H1 (cell line): ENCODE results near the gene THRB. TPM values are rescaled to one million over a fixed set of nuclear protein-coding genes. Genes with fewer than 3 reads are reported as not detected.

Experiments
- CTCF ChIA-PET: fragments of 300-600 bp; sonication (Branson Sonifier 250); formaldehyde crosslinking; loops from one replicate; lab custom pipeline; 2021; ENCODE audit not compliant: partially characterized antibody; lab: Charles Lee
- POLR2A ChIA-PET: fragments of 300-600 bp; sonication (Branson Sonifier 250); formaldehyde crosslinking; loops from one replicate; lab custom pipeline; 2021; ENCODE audit warnings: inconsistent platforms; ENCODE audit not compliant: partially characterized antibody; lab: Charles Lee
- DNase-seq, 2 experiments: peaks; one replicate each; pipeline versions ENCODE4 v3.0.0 to v3.0.0-alpha.2; 2010 to 2022; ENCODE audit warnings: low spot score in 2 of 2, low read depth in 1 of 2, mixed read lengths in 1 of 2
- FAIRE-seq: peaks from 2 replicates; lab custom pipeline; 2011; peaks lifted over from hg19 to GRCh38; lab: Jason Lieb, UNC
- H2AFZ ChIP-seq: 2 replicates; pipeline ENCODE4 v1.8.1; 2012; ENCODE audit warnings: low read length, inconsistent platforms
- H2AK5ac ChIP-seq: 2 replicates; pipeline ENCODE4 v1.6.1; 2013; ENCODE audit warnings: low read depth, low read length
- H2BK120ac ChIP-seq: replicated peaks from 2 replicates; pipeline ENCODE3; 2013; ENCODE audit warnings: low read depth, low read length, inconsistent platforms
- H2BK12ac ChIP-seq: 2 replicates; pipeline ENCODE4 v1.6.1; 2013; ENCODE audit warnings: low read depth, low read length
- H2BK15ac ChIP-seq: 2 replicates; pipeline ENCODE4 v1.6.1; 2013; ENCODE audit warnings: low read length
- H2BK20ac ChIP-seq: 2 replicates; pipeline ENCODE4 v1.6.1; 2013; ENCODE audit warnings: low read length
- H2BK5ac ChIP-seq: 2 replicates; pipeline ENCODE4 v1.6.1; 2013; ENCODE audit warnings: low read depth, low read length
- H3K14ac ChIP-seq: 2 replicates; pipeline ENCODE4 v1.6.1; 2013; ENCODE audit warnings: inconsistent platforms; ENCODE audit not compliant: insufficient read length
- H3K18ac ChIP-seq: 2 replicates; pipeline ENCODE4 v1.6.1; 2013; ENCODE audit warnings: low read length; ENCODE audit errors: extremely low read depth
- H3K23ac ChIP-seq: 2 replicates; pipeline ENCODE4 v1.6.1; 2013; ENCODE audit warnings: inconsistent platforms; ENCODE audit not compliant: insufficient read length
- H3K23me2 ChIP-seq: 2 replicates; pipeline ENCODE4 v1.6.1; 2013; ENCODE audit warnings: low read depth, low read length
- H3K27ac ChIP-seq: 2 replicates; pipeline ENCODE4 v1.6.1; 2011; ENCODE audit warnings: low read depth, low read length, inconsistent platforms
- H3K27me3 ChIP-seq, 4 experiments: replicated peaks in 1 of 4; 1 replicate in 1 of 4; 2 replicates in 3 of 4; pipeline versions ENCODE4 v1.6.1 to v1.8.1; 2011 to 2013; ENCODE audit warnings: low read length in 3 of 4, mild to moderate bottlenecking in 3 of 4, inconsistent platforms in 2 of 4, mixed read lengths in 2 of 4, moderate library complexity in 1 of 4; ENCODE audit not compliant: control insufficient read depth in 3 of 4, insufficient read depth in 3 of 4; ENCODE audit errors: extremely low read depth in 1 of 4
- H3K36me3 ChIP-seq, 4 experiments: 2 replicates each; pipeline versions ENCODE4 v1.6.1 to v1.8.1; 2011 to 2013; ENCODE audit warnings: mild to moderate bottlenecking in 4 of 4, low read length in 3 of 4, moderate library complexity in 2 of 4, control low read depth in 1 of 4, inconsistent platforms in 1 of 4; ENCODE audit not compliant: insufficient read depth in 4 of 4, control insufficient read depth in 2 of 4
- H3K4ac ChIP-seq: replicated peaks from 2 replicates; pipeline ENCODE3; 2013; ENCODE audit warnings: low read length, low read depth, mixed read lengths, inconsistent platforms; ENCODE audit not compliant: insufficient read length
- H3K4me1 ChIP-seq, 4 experiments: replicated peaks in 1 of 4; 1 replicate in 1 of 4; 2 replicates in 3 of 4; pipeline versions ENCODE4 v1.6.1 to v1.8.1; 2011 to 2013; ENCODE audit warnings: low read length in 3 of 4, inconsistent platforms in 2 of 4, mixed read lengths in 1 of 4; ENCODE audit not compliant: insufficient read depth in 4 of 4, control insufficient read depth in 3 of 4
- H3K4me2 ChIP-seq, 2 experiments: 2 replicates each; pipeline versions ENCODE4 v1.6.1 to v1.8.1; 2011 to 2013; ENCODE audit warnings: low read depth in 2 of 2, low read length in 2 of 2, control low read depth in 1 of 2, inconsistent platforms in 1 of 2, mild to moderate bottlenecking in 1 of 2; ENCODE audit not compliant: insufficient read depth in 1 of 2
- H3K4me3 ChIP-seq, 4 experiments: fragments of 200-600, 300-600 bp in 1 of 4; sonication (generic), shearing (Covaris generic), sonication (Bioruptor Twin) in 1 of 4; 2 replicates each; pipeline versions ENCODE4 v1.5.1 to v1.8.1; 2011 to 2016; ENCODE audit warnings: low read length in 4 of 4, low read depth in 3 of 4, control low read depth in 2 of 4, inconsistent platforms in 2 of 4, mild to moderate bottlenecking in 2 of 4, mixed read lengths in 1 of 4, moderate library complexity in 1 of 4; ENCODE audit not compliant: insufficient read depth in 2 of 4; ENCODE audit errors: extremely low read depth in 1 of 4
- H3K56ac ChIP-seq: replicated peaks from 2 replicates; pipeline ENCODE3; 2013; ENCODE audit warnings: low read depth, mild to moderate bottlenecking, mixed read lengths, low read length, inconsistent platforms; ENCODE audit not compliant: insufficient read length
- H3K79me1 ChIP-seq: 2 replicates; pipeline ENCODE4 v1.6.1; 2013; ENCODE audit warnings: low read depth, low read length, control low read depth
- H3K79me2 ChIP-seq, 2 experiments: 2 replicates each; pipeline versions ENCODE4 v1.6.1 to v1.8.1; 2012 to 2013; ENCODE audit warnings: low read length in 2 of 2, mild to moderate bottlenecking in 2 of 2, inconsistent platforms in 1 of 2; ENCODE audit not compliant: insufficient read depth in 2 of 2, control insufficient read depth in 1 of 2
- H3K9ac ChIP-seq, 4 experiments: replicated peaks in 1 of 4; 1 replicate in 1 of 4; 2 replicates in 3 of 4; pipeline versions ENCODE4 v1.6.1 to v1.8.1; 2011 to 2013; ENCODE audit warnings: low read depth in 3 of 4, low read length in 3 of 4, control low read depth in 2 of 4, mild to moderate bottlenecking in 2 of 4, moderate library complexity in 2 of 4, inconsistent platforms in 1 of 4; ENCODE audit errors: extremely low read depth in 1 of 4
- H3K9me3 ChIP-seq, 2 experiments: 2 replicates each; pipeline versions ENCODE4 v1.6.1 to v1.8.1; 2012 to 2013; ENCODE audit warnings: mild to moderate bottlenecking in 2 of 2, moderate library complexity in 2 of 2, control low read depth in 1 of 2, inconsistent platforms in 1 of 2, low read depth in 1 of 2, low read length in 1 of 2, mixed read lengths in 1 of 2; ENCODE audit not compliant: insufficient read depth in 2 of 2
- H4K20me1 ChIP-seq, 2 experiments: replicated peaks in 1 of 2; 2 replicates each; pipeline versions ENCODE3 to v1.8.1; 2011 to 2013; ENCODE audit warnings: inconsistent platforms in 2 of 2, low read length in 2 of 2, mild to moderate bottlenecking in 1 of 2; ENCODE audit not compliant: insufficient read depth in 2 of 2, control insufficient read depth in 1 of 2
- H4K5ac ChIP-seq: 2 replicates; pipeline ENCODE4 v1.6.1; 2013; ENCODE audit warnings: low read length, low read depth, mixed read lengths, inconsistent platforms; ENCODE audit not compliant: insufficient read length
- H4K8ac ChIP-seq: 2 replicates; pipeline ENCODE4 v1.8.0; 2013; ENCODE audit warnings: mild to moderate bottlenecking, moderate library complexity, low read length, inconsistent platforms; ENCODE audit not compliant: insufficient read depth; ENCODE audit errors: extremely low read depth
- H4K91ac ChIP-seq: replicated peaks from 2 replicates; pipeline ENCODE3; 2013; ENCODE audit warnings: low read length, mixed read lengths, inconsistent platforms; ENCODE audit not compliant: insufficient read length
- ASH2L ChIP-seq: fragments of 200-600, 300-600 bp; sonication (generic); IDR thresholded peaks from one replicate; pipeline ENCODE4 v1.7.1; 2017; ENCODE audit warnings: low read length
- ATF2 ChIP-seq: IDR thresholded peaks from 2 replicates; pipeline ENCODE4 v1.6.1; 2012; ENCODE audit warnings: low read length, inconsistent platforms
- ATF3 ChIP-seq: IDR thresholded peaks from 2 replicates; pipeline ENCODE4 v1.6.1; 2011; ENCODE audit warnings: low read depth, mild to moderate bottlenecking, low read length; ENCODE audit not compliant: insufficient read depth
- BCL11A ChIP-seq, 2 experiments: IDR thresholded peaks; one replicate each; pipeline ENCODE4 v1.6.1; 2011; ENCODE audit warnings: low read depth in 2 of 2, low read length in 2 of 2, mild to moderate bottlenecking in 2 of 2
- BRCA1 ChIP-seq: IDR thresholded peaks from 2 replicates; pipeline ENCODE4 v1.6.1; 2012; ENCODE audit warnings: low read depth, low read length, improper control_type of control experiment
- CBX8 ChIP-seq: fragments of 300-800, 300-1000 bp; sonication (generic); IDR thresholded peaks from 2 replicates; pipeline ENCODE4 v1.7.1; 2016; ENCODE audit warnings: low read depth, low read length, borderline replicate concordance
- EP300 ChIP-seq, 2 experiments: IDR thresholded peaks; 1 replicate in 1 of 2; 2 replicates in 1 of 2; pipeline ENCODE4 v1.6.1; 2011 to 2012; ENCODE audit warnings: low read depth in 2 of 2, low read length in 2 of 2, mild to moderate bottlenecking in 2 of 2, borderline replicate concordance in 1 of 2, inconsistent platforms in 1 of 2, moderate library complexity in 1 of 2
- FOSL1 ChIP-seq: IDR thresholded peaks from 2 replicates; pipeline ENCODE4 v1.6.1; 2011; ENCODE audit warnings: mild to moderate bottlenecking, low read depth, low read length, moderate library complexity; ENCODE audit not compliant: insufficient read depth
- HDAC6 ChIP-seq: IDR thresholded peaks from one replicate; pipeline ENCODE4 v1.7.1; 2012; ENCODE audit warnings: low read depth, mild to moderate bottlenecking, inconsistent platforms, low read length, moderate library complexity
- PHF8 ChIP-seq: fragments of 200-600 bp; sonication (generic); conservative IDR thresholded peaks from 2 replicates; pipeline ENCODE4 v1.7.1; 2012; ENCODE audit warnings: low read depth, mild to moderate bottlenecking, inconsistent platforms, low read length, moderate library complexity
- POLR2AphosphoS5 ChIP-seq: IDR thresholded peaks from 2 replicates; pipeline ENCODE4 v1.6.1; 2011; ENCODE audit warnings: low read depth, low read length
- SP2 ChIP-seq: IDR thresholded peaks from 2 replicates; pipeline ENCODE4 v1.6.1; 2012; ENCODE audit warnings: mild to moderate bottlenecking, low read length, inconsistent platforms
- SP4 ChIP-seq: IDR thresholded peaks from 2 replicates; pipeline ENCODE4 v1.6.1; 2012; ENCODE audit warnings: low read length, inconsistent platforms
- TBP ChIP-seq: IDR thresholded peaks from 2 replicates; pipeline ENCODE4 v1.6.1; 2011; ENCODE audit warnings: low read depth, low read length, improper control_type of control experiment
- polyA plus RNA-seq, 7 experiments: library from polyadenylated mRNA; depleted of rRNA in 3 of 7; stranded (reverse) in 5 of 7; unstranded in 2 of 7; fragments of >200 nt in 5 of 7; fragments of 200-250 nt in 2 of 7; gene quantifications; 1 replicate in 5 of 7; 2 replicates in 1 of 7; 4 replicates in 1 of 7; pipeline versions ENCODE4 v1.2.1 to v1.2.3, GENCODE V29; 2011 to 2013; ENCODE audit warnings: missing spikeins in 2 of 7, mixed read lengths in 2 of 7
- total RNA-seq: library from RNA; stranded (reverse); fragmentation: NEBNext Ultra II Directional; extraction: Animal tissue kit (Norgen Biotek cat#: 25700); gene quantifications from 2 replicates; pipeline ENCODE4 v1.2.1, GENCODE V29; 2021

Gene THRB
- total and polyA plus RNA-seq, 2 of the 8 experiments (the other 6 are each of a cell fraction or from before 2014, with no cell fraction given), result 0.98 to 3.9 TPM

- ChIA-PET POLR2A (no interaction called here), CTCF (interaction anchor here (0.9 to 3.8 kb wide), 4 partner anchors 10 to 41 kb away, joined by 4 to 21 read pairs (median 10); no protein-coding TSS in a partner anchor)
- Histone ChIP-seq H3K9me3 (no peaks in the 10 kb centered on the region), H3K23ac (no peak overlapping the region), H3K27me3 (no peaks in the 10 kb centered on the region), H4K8ac (no peak overlapping the region), H4K20me1 (no peaks in the 10 kb centered on the region), H3K4me2 (no peak overlapping the region), H3K4ac (no peak overlapping the region), H4K91ac (no peak overlapping the region), H3K4me1 (no peaks in the 10 kb centered on the region), H3K27ac (no peak overlapping the region), H3K79me1 (no peaks in the 10 kb centered on the region), H3K36me3 (no peaks in the 10 kb centered on the region), H3K23me2 (no peaks in the 10 kb centered on the region), H3K18ac (no peak overlapping the region), H2BK12ac (no peak overlapping the region), H2AFZ (no peak overlapping the region), H3K9ac (no peak overlapping the region), H2BK5ac (no peak overlapping the region), H2BK15ac (no peak overlapping the region), H4K5ac (no peak overlapping the region), H3K79me2 (no peaks in the 10 kb centered on the region), H3K14ac (no peak overlapping the region), H2AK5ac (no peak overlapping the region), H3K4me3 (no peak overlapping the region), H3K56ac (no peak overlapping the region), H2BK120ac (no peak overlapping the region), H2BK20ac (no peak overlapping the region)
- no peak for FAIRE-seq
- no peak for DNase-seq
- TF ChIP-seq FOSL1, result no peak
- no peak for TF ChIP-seq HDAC6
- TF ChIP-seq BCL11A (IDR thresholded peaks at IDR 0.05; ENCODE audit: low read depth in 2 of 2, low read length in 2 of 2), result no peak
- TF ChIP-seq CBX8, result no peak
- no peak for TF ChIP-seq BRCA1
- no peak for TF ChIP-seq ASH2L
- no peak for TF ChIP-seq POLR2AphosphoS5
- TF ChIP-seq SP4, result no peak
- TF ChIP-seq SP2, result no peak
- TF ChIP-seq ATF3, result no peak
- TF ChIP-seq ATF2, result no peak
- no peak for TF ChIP-seq EP300 (IDR thresholded peaks at IDR 0.05; ENCODE audit: borderline replicate concordance in 1 of 2, low read depth in 2 of 2, low read length in 2 of 2)
- TF ChIP-seq TBP, result no peak
- no peak for TF ChIP-seq PHF8
Measured at GRCh38 chr3:24196526-24196925, 298.1 kb downstream of the THRB start.
